WTC11 (cell line): ENCODE results near the gene ZNF135. TPM values are rescaled to one million over a fixed set of nuclear protein-coding genes. Genes with fewer than 3 reads are reported as not detected.

Source experiments
- ATAC-seq: fragments of 200-7000 bp; cut with Tn5 transposase; 2 replicates; pipeline ENCODE4 v1.10.0; 2021; ENCODE audit warnings: mild to moderate bottlenecking, moderate library complexity
- CTCF ChIA-PET: fragments of 300-600 bp; sonication (Branson Sonifier 250); formaldehyde crosslinking; loops from one replicate; lab custom pipeline; 2021; ENCODE audit warnings: antibody characterized with exemption; lab: Charles Lee
- POLR2A ChIA-PET: fragments of 350-600 bp; sonication (Branson Sonifier 250); formaldehyde crosslinking; loops from one replicate; lab custom pipeline; 2021; ENCODE audit warnings: antibody characterized with exemption; lab: Charles Lee
- DNase-seq: peaks from one replicate; pipeline ENCODE4 v3.0.0; 2021; ENCODE audit warnings: low spot score
- H3K27ac Mint-ChIP-seq: 2 replicates; pipeline ENCODE4 v1.8.0; 2021; ENCODE audit warnings: mixed read lengths
- H3K27me3 Mint-ChIP-seq: 2 replicates; pipeline ENCODE4 v1.8.0; 2021; ENCODE audit warnings: low read depth, mild to moderate bottlenecking, moderate library complexity, mixed read lengths
- H3K36me3 Mint-ChIP-seq: 2 replicates; pipeline ENCODE4 v1.8.0; 2021; ENCODE audit warnings: mixed read lengths
- H3K4me1 Mint-ChIP-seq: 2 replicates; pipeline ENCODE4 v1.8.0; 2022; ENCODE audit warnings: mixed read lengths
- H3K4me3 Mint-ChIP-seq: 2 replicates; pipeline ENCODE4 v1.8.0; 2021; ENCODE audit warnings: mild to moderate bottlenecking, moderate library complexity, mixed read lengths
- H3K9me3 Mint-ChIP-seq: 2 replicates; pipeline ENCODE4 v1.8.0; 2021; ENCODE audit warnings: mixed read lengths
- ETV6 ChIP-seq: sonication (generic); formaldehyde crosslinking; IDR thresholded peaks from 2 replicates; pipeline ENCODE4 v1.8.1; 2022; ENCODE audit warnings: mild to moderate bottlenecking, missing genetic modification reagents
- GABPB1 ChIP-seq: sonication (generic); formaldehyde crosslinking; IDR thresholded peaks from 2 replicates; pipeline ENCODE4 v1.8.1; 2023; ENCODE audit warnings: mild to moderate bottlenecking, missing genetic modification reagents
- HMGA2 ChIP-seq: fragments of 250-450 bp; sonication (Bioruptor Pico); IDR thresholded peaks from 2 replicates; pipeline ENCODE4 v1.4.0; 2021; ENCODE audit warnings: mild to moderate bottlenecking, moderate library complexity
- MAX ChIP-seq: sonication (generic); formaldehyde crosslinking; IDR thresholded peaks from 2 replicates; pipeline ENCODE4 v1.8.0; 2022; ENCODE audit warnings: mild to moderate bottlenecking, missing genetic modification reagents
- NFATC4 ChIP-seq: fragments of 250-450 bp; sonication (Bioruptor Pico); IDR thresholded peaks from 2 replicates; pipeline ENCODE4 v1.9.0; 2021; ENCODE audit warnings: mild to moderate bottlenecking
- NFE2L1 ChIP-seq: sonication (generic); formaldehyde crosslinking; IDR thresholded peaks from 2 replicates; pipeline ENCODE4 v1.8.1; 2023; ENCODE audit warnings: missing genetic modification reagents
- PRRX2 ChIP-seq: fragments of 250-450 bp; sonication (Bioruptor Pico); IDR thresholded peaks from 2 replicates; pipeline ENCODE4 v1.8.0; 2021; ENCODE audit warnings: mild to moderate bottlenecking
- SOX15 ChIP-seq: fragments of 250-450 bp; sonication (Bioruptor Pico); IDR thresholded peaks from 2 replicates; pipeline ENCODE4 v1.9.0; 2021; ENCODE audit warnings: mild to moderate bottlenecking
- ZNF317 ChIP-seq: sonication (generic); formaldehyde crosslinking; IDR thresholded peaks from 2 replicates; pipeline ENCODE4 v1.8.1; 2023; ENCODE audit warnings: low read depth, mild to moderate bottlenecking, moderate library complexity, missing genetic modification reagents, borderline replicate concordance
- ZNF423 ChIP-seq: fragments of 250-450 bp; sonication (Bioruptor Pico); IDR thresholded peaks from 2 replicates; pipeline ENCODE4 v2.1.2; 2022; ENCODE audit warnings: mild to moderate bottlenecking, moderate library complexity
- ZNF425 ChIP-seq: fragments of 250-450 bp; sonication (Bioruptor Pico); conservative IDR thresholded peaks from 2 replicates; pipeline ENCODE4 v1.9.0; 2021; ENCODE audit warnings: mild to moderate bottlenecking
- total RNA-seq: library from RNA; stranded (reverse); gene quantifications from 3 replicates; pipeline ENCODE4 v1.2.3, GENCODE V29; 2021
- TF ChIP-seq, protein P1 (sequence below): sonication (generic); formaldehyde crosslinking; IDR thresholded peaks from 2 replicates; pipeline ENCODE4 v1.8.0; 2023; ENCODE audit warnings: missing genetic modification reagents
- TF ChIP-seq, protein P2 (sequence below): sonication (generic); formaldehyde crosslinking; IDR thresholded peaks from 2 replicates; pipeline ENCODE4 v1.8.0; 2022; ENCODE audit warnings: mild to moderate bottlenecking, missing genetic modification reagents
- TF ChIP-seq, protein P3 (sequence below): fragments of 200-600 bp; IDR thresholded peaks from 2 replicates; pipeline ENCODE4 v1.8.0; 2022; ENCODE audit warnings: antibody characterized with exemption
- TF ChIP-seq, protein P4 (sequence below): sonication (generic); formaldehyde crosslinking; conservative IDR thresholded peaks from 2 replicates; pipeline ENCODE4 v1.8.1; 2022; ENCODE audit warnings: mild to moderate bottlenecking, missing genetic modification reagents
- TF ChIP-seq, protein P5 (sequence below): sonication (generic); formaldehyde crosslinking; IDR thresholded peaks from 2 replicates; pipeline ENCODE4 v1.8.1; 2022; ENCODE audit warnings: mild to moderate bottlenecking, moderate library complexity, missing genetic modification reagents

ZNF135 gene
- total RNA-seq, 1 experiment from 2014 or later: 5.6 TPM

DNA sequence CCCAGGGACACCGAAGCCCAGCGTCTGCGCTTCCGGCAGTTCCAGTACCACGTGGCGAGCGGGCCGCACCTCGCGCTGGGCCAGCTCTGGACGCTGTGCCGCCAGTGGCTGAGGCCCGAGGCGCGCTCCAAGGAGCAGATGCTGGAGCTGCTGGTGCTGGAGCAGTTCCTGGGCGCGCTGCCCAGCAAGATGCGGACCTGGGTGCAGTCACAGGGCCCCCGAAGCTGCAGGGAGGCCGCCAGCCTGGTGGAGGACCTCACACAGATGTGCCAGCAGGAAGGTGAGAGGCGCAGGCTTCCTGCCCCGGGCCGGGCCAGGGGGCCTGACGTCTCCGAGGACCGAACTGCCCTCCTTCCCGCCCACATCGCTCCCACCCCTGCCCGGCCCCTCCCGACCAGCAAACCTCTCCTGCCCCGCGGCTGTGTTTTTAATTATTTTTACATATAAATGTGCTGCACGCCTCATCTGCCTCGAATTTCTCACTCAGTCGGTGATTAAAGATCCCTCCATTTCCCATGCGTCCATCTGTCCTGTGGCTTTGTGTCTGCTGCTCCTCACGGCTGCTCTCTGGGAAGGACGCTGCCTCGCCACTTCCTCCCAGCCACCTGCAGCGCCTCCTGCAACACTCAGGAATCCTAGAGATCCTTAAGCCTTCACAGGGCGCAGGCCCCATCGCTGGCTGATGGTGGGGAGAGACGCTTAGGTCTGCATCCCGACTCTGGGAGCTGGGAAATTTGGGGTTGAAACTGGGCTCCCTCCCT, 21.0 kb upstream of the ZNF135 start:
- H3K27ac Mint-ChIP-seq: peak overlapping the region; percentile 95
- CTCF ChIA-PET: interaction anchor here (0.5 to 2.7 kb wide), 8 partner anchors 16 to 387 kb away, joined by 3 to 13 read pairs (median 3); partner anchors contain the start of genes ZNF274, ZNF329 and ZNF606
- H3K9me3 Mint-ChIP-seq: peaks cover 9% of the 10 kb centered on the region
- H3K36me3 Mint-ChIP-seq: peaks cover 4% of the 10 kb centered on the region
- peak; percentile 56 for DNase-seq
- H3K27me3 Mint-ChIP-seq: peaks cover 52% of the 10 kb centered on the region
- TF ChIP-seq, protein P1, sequence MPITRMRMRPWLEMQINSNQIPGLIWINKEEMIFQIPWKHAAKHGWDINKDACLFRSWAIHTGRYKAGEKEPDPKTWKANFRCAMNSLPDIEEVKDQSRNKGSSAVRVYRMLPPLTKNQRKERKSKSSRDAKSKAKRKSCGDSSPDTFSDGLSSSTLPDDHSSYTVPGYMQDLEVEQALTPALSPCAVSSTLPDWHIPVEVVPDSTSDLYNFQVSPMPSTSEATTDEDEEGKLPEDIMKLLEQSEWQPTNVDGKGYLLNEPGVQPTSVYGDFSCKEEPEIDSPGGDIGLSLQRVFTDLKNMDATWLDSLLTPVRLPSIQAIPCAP (CRISPR knock-in tag): 0 out of 2 replicates have a peak, but pooled peaks have one; percentile 27
- no peak for TF ChIP-seq HMGA2 (CRISPR knock-in tag)
- TF ChIP-seq, protein P2, sequence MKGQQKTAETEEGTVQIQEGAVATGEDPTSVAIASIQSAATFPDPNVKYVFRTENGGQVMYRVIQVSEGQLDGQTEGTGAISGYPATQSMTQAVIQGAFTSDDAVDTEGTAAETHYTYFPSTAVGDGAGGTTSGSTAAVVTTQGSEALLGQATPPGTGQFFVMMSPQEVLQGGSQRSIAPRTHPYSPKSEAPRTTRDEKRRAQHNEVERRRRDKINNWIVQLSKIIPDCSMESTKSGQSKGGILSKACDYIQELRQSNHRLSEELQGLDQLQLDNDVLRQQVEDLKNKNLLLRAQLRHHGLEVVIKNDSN (CRISPR knock-in tag): peak; percentile 24; the same call in 1 of the 2 replicates
- peak; percentile 87 for TF ChIP-seq ZNF317
- TF ChIP-seq, protein P3, sequence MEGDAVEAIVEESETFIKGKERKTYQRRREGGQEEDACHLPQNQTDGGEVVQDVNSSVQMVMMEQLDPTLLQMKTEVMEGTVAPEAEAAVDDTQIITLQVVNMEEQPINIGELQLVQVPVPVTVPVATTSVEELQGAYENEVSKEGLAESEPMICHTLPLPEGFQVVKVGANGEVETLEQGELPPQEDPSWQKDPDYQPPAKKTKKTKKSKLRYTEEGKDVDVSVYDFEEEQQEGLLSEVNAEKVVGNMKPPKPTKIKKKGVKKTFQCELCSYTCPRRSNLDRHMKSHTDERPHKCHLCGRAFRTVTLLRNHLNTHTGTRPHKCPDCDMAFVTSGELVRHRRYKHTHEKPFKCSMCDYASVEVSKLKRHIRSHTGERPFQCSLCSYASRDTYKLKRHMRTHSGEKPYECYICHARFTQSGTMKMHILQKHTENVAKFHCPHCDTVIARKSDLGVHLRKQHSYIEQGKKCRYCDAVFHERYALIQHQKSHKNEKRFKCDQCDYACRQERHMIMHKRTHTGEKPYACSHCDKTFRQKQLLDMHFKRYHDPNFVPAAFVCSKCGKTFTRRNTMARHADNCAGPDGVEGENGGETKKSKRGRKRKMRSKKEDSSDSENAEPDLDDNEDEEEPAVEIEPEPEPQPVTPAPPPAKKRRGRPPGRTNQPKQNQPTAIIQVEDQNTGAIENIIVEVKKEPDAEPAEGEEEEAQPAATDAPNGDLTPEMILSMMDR: no peak
- no peak for TF ChIP-seq SOX15 (CRISPR knock-in tag)
- TF ChIP-seq, protein P4, sequence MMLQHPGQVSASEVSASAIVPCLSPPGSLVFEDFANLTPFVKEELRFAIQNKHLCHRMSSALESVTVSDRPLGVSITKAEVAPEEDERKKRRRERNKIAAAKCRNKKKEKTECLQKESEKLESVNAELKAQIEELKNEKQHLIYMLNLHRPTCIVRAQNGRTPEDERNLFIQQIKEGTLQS: no peak
- TF ChIP-seq NFATC4 (CRISPR knock-in tag): no peak
- TF ChIP-seq MAX: peak; percentile 46
- TF ChIP-seq, all 79 proteins: peak for 4
- Mint-ChIP-seq H3K4me1 (peaks cover 32% of the 10 kb centered on the region), H3K4me3 (peak overlapping the region; percentile 57)
- POLR2A ChIA-PET: interaction anchor here (0.7 to 1.3 kb wide), 8 partner anchors 16 to 356 kb away, joined by 3 to 4 read pairs (median 3); partner anchors contain the start of genes ZNF329, ZNF551 and ZNF606
- ATAC-seq: peak; percentile 20

DNA sequence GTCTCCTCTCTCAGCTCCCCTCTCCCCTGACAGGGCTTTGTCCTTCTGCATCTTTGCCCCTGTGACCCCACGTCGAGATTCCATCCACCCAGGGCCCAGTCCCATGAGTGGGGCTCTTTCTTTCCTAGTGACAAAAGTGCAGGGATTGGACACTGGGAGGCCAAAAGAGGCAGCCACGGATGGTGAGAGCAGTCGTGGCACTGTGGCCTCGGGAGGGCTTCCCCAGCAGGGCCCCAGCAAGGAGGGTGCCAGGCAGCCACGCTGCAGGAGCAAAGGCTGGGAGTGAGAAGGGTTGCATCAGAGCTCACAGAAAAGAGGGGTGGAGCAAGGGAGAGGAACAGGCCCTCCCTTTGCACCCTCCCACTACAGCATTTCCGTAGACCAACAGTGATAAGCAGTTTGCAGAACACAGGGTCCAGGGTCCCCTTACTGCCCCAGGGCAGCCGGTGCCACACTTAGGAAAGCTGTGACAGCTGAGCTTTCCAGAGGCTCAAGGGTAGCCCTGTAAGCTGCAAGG, 20.3 kb upstream of the ZNF135 start:
- no peak for TF ChIP-seq PRRX2 (CRISPR knock-in tag)
- no peak for TF ChIP-seq NFE2L1 (CRISPR knock-in tag)
- peak; percentile 91 for TF ChIP-seq GABPB1 (CRISPR knock-in tag)
- TF ChIP-seq, protein P5, sequence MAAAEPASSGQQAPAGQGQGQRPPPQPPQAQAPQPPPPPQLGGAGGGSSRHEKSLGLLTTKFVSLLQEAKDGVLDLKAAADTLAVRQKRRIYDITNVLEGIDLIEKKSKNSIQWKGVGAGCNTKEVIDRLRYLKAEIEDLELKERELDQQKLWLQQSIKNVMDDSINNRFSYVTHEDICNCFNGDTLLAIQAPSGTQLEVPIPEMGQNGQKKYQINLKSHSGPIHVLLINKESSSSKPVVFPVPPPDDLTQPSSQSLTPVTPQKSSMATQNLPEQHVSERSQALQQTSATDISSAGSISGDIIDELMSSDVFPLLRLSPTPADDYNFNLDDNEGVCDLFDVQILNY (CRISPR knock-in tag): no peak
- TF ChIP-seq ZNF425 (CRISPR knock-in tag): no peak
- peak; percentile 55; the same call in 1 of the 2 replicates for TF ChIP-seq MAX
- TF ChIP-seq ETV6 (CRISPR knock-in tag): no peak
- TF ChIP-seq ZNF423 (CRISPR knock-in tag): no peak
- TF ChIP-seq, all 79 proteins: peak for 2
- Mint-ChIP-seq H3K4me3 (peak overlapping the region; percentile 57), H3K36me3 (peaks cover 6% of the 10 kb centered on the region), H3K27ac (peak overlapping the region; percentile 81), H3K27me3 (peaks cover 52% of the 10 kb centered on the region), H3K9me3 (peaks cover 11% of the 10 kb centered on the region), H3K4me1 (peaks cover 34% of the 10 kb centered on the region)
- peak; percentile 9 for ATAC-seq
- peak; percentile 21 for DNase-seq
- POLR2A ChIA-PET: interaction anchor here (0.6 to 1.3 kb wide), 7 partner anchors 17 to 357 kb away, joined by 3 to 4 read pairs (median 3); partner anchors contain the start of genes ZNF329, ZNF551 and ZNF606
- CTCF ChIA-PET: interaction anchor here (0.5 to 2.7 kb wide), 8 partner anchors 17 to 386 kb away, joined by 3 to 13 read pairs (median 3); partner anchors contain the start of genes ZNF274, ZNF329 and ZNF606
